Measurements from ENCODE around the gene PAX7. TPM values are rescaled to one million over a fixed set of nuclear protein-coding genes. Genes with fewer than 3 reads are reported as not detected.
"Not testable (repeated sequence)": the region's sequence is repeated elsewhere in the genome, so short reads cannot be mapped to it uniquely, and the experiment has no call there.

The PAX7 gene
- not detected for total RNA-seq

- no peaks in the 10 kb centered on the region for H3K36me3 ChIP-seq
- no peak for TF ChIP-seq CTCF (IDR thresholded peaks at IDR 0.05)
- H3K27ac ChIP-seq: no peak within 1 kb of the TSS
- DNase-seq: no peak
- H3K27me3 ChIP-seq: peaks cover 69% of the 10 kb centered on the region
- no peaks in the 10 kb centered on the region for H3K9me3 ChIP-seq
- no peak within 1 kb of the TSS for H3K9ac ChIP-seq (ENCODE audit: low read depth in 2 of 2, low read length in 2 of 2)
- H3K4me1 ChIP-seq: no peaks in the 10 kb centered on the region
- intact Hi-C loops (cut with DNase I): no loop called here
- no peak within 1 kb of the TSS for H3K4me3 ChIP-seq
These were observed at the start of gene PAX7 for GRCh38 chr1:18630511-18631495. TSS of gene PAX7 (plus strand) at chr1:18630846. CDS start at chr1:18631604, 758 bp downstream.

GRCh38 chr1:18581420-18581880, 49.2 kb upstream of the PAX7 start:
- intact Hi-C loops (cut with DNase I): no loop called here
- Histone ChIP-seq H3K27me3 (no peaks in the 10 kb centered on the region), H3K9me3 (no peaks in the 10 kb centered on the region), H3K36me3 (no peaks in the 10 kb centered on the region), H3K9ac (ENCODE audit: low read depth in 2 of 2, low read length in 2 of 2) (no peak overlapping the region), H3K4me3 (no peak overlapping the region), H3K27ac (no peak overlapping the region), H3K4me1 (no peaks in the 10 kb centered on the region)
- peak; percentile 35 for DNase-seq
- TF ChIP-seq CTCF (IDR thresholded peaks at IDR 0.05): peak; percentile 83

GRCh38 chr1:18582890-18583289, 47.8 kb upstream of the PAX7 start:
- H3K9ac ChIP-seq (ENCODE audit: low read depth in 2 of 2, low read length in 2 of 2): no peak overlapping the region
- H3K4me3 ChIP-seq: no peak overlapping the region
- H3K27me3 ChIP-seq: no peaks in the 10 kb centered on the region
- DNase-seq: no peak
- H3K4me1 ChIP-seq: no peaks in the 10 kb centered on the region
- H3K9me3 ChIP-seq: no peaks in the 10 kb centered on the region
- H3K27ac ChIP-seq: no peak overlapping the region
- TF ChIP-seq CTCF (IDR thresholded peaks at IDR 0.05): no peak
- H3K36me3 ChIP-seq: no peaks in the 10 kb centered on the region
- intact Hi-C loops (cut with DNase I): no loop called here

- Histone ChIP-seq H3K4me1 (no peaks in the 10 kb centered on the region), H3K27ac (no peak overlapping the region), H3K27me3 (no peaks in the 10 kb centered on the region), H3K9ac (ENCODE audit: low read depth in 2 of 2, low read length in 2 of 2) (no peak overlapping the region), H3K4me3 (no peak overlapping the region), H3K9me3 (no peaks in the 10 kb centered on the region), H3K36me3 (no peaks in the 10 kb centered on the region)
- TF ChIP-seq CTCF (IDR thresholded peaks at IDR 0.05): no peak
- intact Hi-C loops (cut with DNase I): no loop called here
- DNase-seq: peak; percentile 22
These were observed 47.2 kb upstream of the PAX7 start for GRCh38 chr1:18583326-18583941.

GRCh38 chr1:18586016-18586415, 44.6 kb upstream of the PAX7 start:
- DNase-seq; H3K27ac ChIP-seq; H3K27me3 ChIP-seq; H3K36me3 ChIP-seq; H3K9me3 ChIP-seq; H3K4me3 ChIP-seq; H3K4me1 ChIP-seq; intact Hi-C loops (cut with DNase I); H3K9ac ChIP-seq (ENCODE audit: low read depth in 2 of 2, low read length in 2 of 2): not testable (repeated sequence)

All from colonic mucosa (tissue), 4 donors.